IMR-90 (cell line): Measurements from ENCODE around the gene PLXND1. TPM values are rescaled to one million over a fixed set of nuclear protein-coding genes. Genes with fewer than 3 reads are reported as not detected.

Experiments used
- CHD1 ChIP-seq: IDR thresholded peaks from 2 replicates; pipeline ENCODE4 v1.6.1; 2012; ENCODE audit warnings: low read depth, low read length, improper control_type of control experiment
- NFE2L2 ChIP-seq: fragments of 150-350 bp; IDR thresholded peaks from 2 replicates; pipeline ENCODE4 v1.6.1; 2016; ENCODE audit warnings: low read depth, mild to moderate bottlenecking, low read length
- RCOR1 ChIP-seq: IDR thresholded peaks from 2 replicates; pipeline ENCODE4 v1.6.1; 2012; ENCODE audit warnings: mild to moderate bottlenecking, low read length, improper control_type of control experiment; ENCODE audit not compliant: insufficient replicate concordance
- polyA plus RNA-seq, 3 experiments: library from polyadenylated mRNA; depleted of rRNA; stranded (reverse); fragments of >200 nt; gene quantifications; 2 replicates each; pipeline ENCODE4 v1.2.3, GENCODE V29; 2012; ENCODE audit warnings: low replicate concordance in 1 of 3
- total RNA-seq: library from RNA; depleted of rRNA; stranded (reverse); fragments of >200 nt; gene quantifications from 2 replicates; pipeline ENCODE4 v1.2.3, GENCODE V29; 2012
- TF ChIP-seq, protein P1 (sequence below): fragments of 150-350 bp; IDR thresholded peaks from 2 replicates; pipeline ENCODE4 v1.6.1; 2017; ENCODE audit warnings: mild to moderate bottlenecking, antibody characterized with exemption, low read length, low read depth

The PLXND1 gene
- total and polyA plus RNA-seq, 2 of the 4 experiments (the other 2 are of a cell fraction): 19.2 to 67.1 TPM

DNA sequence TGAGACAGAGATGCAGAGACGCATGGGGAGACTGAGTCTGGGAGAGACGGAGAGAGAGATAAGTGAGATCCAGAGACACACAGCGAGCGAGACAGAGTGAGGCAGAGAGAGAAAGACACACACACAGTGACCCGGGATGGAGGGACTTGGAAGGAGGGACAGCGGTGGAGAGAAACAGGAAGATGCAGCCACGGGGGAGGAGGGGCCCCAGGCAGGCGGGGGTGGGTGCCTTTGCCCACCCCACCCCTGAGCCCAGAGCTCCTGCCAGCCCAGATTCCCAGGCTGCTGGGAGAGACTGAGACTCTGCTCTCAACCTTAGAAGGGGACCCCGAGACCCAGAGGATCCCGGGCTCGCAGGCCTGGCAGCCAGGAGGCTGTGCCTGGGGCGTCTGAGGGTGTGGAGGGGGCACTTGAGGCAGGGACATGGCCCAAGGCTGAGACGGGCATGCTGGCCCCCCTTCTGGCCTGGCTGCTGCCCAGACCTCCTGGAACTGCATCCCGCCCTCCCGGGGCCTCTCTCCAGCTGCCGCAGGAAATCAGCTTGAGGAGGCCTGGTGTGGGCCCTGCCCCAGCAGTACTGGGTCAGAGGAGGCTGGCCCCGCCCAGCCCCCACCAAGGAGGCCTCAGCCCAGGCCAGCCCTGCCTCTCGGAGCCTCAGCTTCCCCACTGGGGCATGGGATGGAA lies 45.4 kb downstream of the PLXND1 start (continued):
- TF ChIP-seq CHD1: no peak
- TF ChIP-seq NFE2L2: no peak
- no peak for TF ChIP-seq RCOR1
- TF ChIP-seq, protein P1, sequence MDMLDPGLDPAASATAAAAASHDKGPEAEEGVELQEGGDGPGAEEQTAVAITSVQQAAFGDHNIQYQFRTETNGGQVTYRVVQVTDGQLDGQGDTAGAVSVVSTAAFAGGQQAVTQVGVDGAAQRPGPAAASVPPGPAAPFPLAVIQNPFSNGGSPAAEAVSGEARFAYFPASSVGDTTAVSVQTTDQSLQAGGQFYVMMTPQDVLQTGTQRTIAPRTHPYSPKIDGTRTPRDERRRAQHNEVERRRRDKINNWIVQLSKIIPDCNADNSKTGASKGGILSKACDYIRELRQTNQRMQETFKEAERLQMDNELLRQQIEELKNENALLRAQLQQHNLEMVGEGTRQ: no peak
